IMR-90 (cell line): ENCODE measurements around the gene TMC4. TPM values are rescaled to one million over a fixed set of nuclear protein-coding genes. Genes with fewer than 3 reads are reported as not detected.

Experiments
- ATAC-seq: fragments of 200-7000 bp; cut with Tn5 transposase; 2 replicates; pipeline ENCODE4 v1.9.1; 2020; ENCODE audit warnings: low read depth, mild to moderate bottlenecking, moderate library complexity
- BruUV-seq: library from RNA; stranded (reverse); fragments of 400-500 nt; replicated peaks from 2 replicates; lab custom pipeline; 2021; lab: Mats Ljungman, UMichigan
- CTCF ChIA-PET: fragments of 300-600 bp; formaldehyde crosslinking; extraction: SDS; loops from one replicate; lab custom pipeline; 2021; ENCODE audit warnings: antibody characterized with exemption; lab: Yijun Ruan, JAX
- POLR2A ChIA-PET: fragments of 300-600 bp; sonication (Branson Sonifier 250); formaldehyde crosslinking; loops from one replicate; lab custom pipeline; 2022; ENCODE audit warnings: antibody characterized with exemption; ENCODE audit not compliant: unreplicated experiment; lab: Charles Lee
- DNase-seq: peaks from one replicate; pipeline ENCODE4 v3.0.0; 2013
- H2AFZ ChIP-seq: replicated peaks from 2 replicates; pipeline ENCODE3; 2013; ENCODE audit warnings: low read length, mild to moderate bottlenecking; ENCODE audit not compliant: poor library complexity
- H2AK5ac ChIP-seq: 2 replicates; pipeline ENCODE4 v1.6.1; 2013; ENCODE audit warnings: low read depth, low read length, inconsistent platforms
- H2AK9ac ChIP-seq: replicated peaks from 2 replicates; pipeline ENCODE3; 2013; ENCODE audit warnings: mild to moderate bottlenecking, low read depth, low read length, moderate library complexity; ENCODE audit not compliant: poor library complexity
- H2BK120ac ChIP-seq: 2 replicates; pipeline ENCODE4 v1.6.1; 2013; ENCODE audit warnings: low read depth, low read length, inconsistent platforms
- H2BK15ac ChIP-seq: 3 replicates; pipeline ENCODE4 v1.6.1; 2013; ENCODE audit warnings: low read depth, low read length, inconsistent platforms
- H2BK20ac ChIP-seq: 2 replicates; pipeline ENCODE4 v1.6.1; 2013; ENCODE audit warnings: low read depth, mild to moderate bottlenecking, inconsistent platforms, low read length, moderate library complexity
- H2BK5ac ChIP-seq: 2 replicates; pipeline ENCODE4 v1.6.1; 2013; ENCODE audit warnings: mild to moderate bottlenecking, low read depth, low read length, inconsistent platforms; ENCODE audit not compliant: poor library complexity, severe bottlenecking
- H3K14ac ChIP-seq: replicated peaks from 2 replicates; pipeline ENCODE4 v1.6.1; 2013; ENCODE audit warnings: low read depth, low read length, inconsistent platforms
- H3K18ac ChIP-seq: 2 replicates; pipeline ENCODE4 v1.6.1; 2013; ENCODE audit warnings: low read depth, low read length, control low read depth
- H3K23ac ChIP-seq: 2 replicates; pipeline ENCODE4 v1.6.1; 2013; ENCODE audit warnings: low read depth, low read length, inconsistent platforms
- H3K27ac ChIP-seq: 2 replicates; pipeline ENCODE4 v1.5.1; 2013; ENCODE audit warnings: mild to moderate bottlenecking, control low read depth, low read length; ENCODE audit not compliant: insufficient read depth
- H3K27me3 ChIP-seq: 2 replicates; pipeline ENCODE4 v1.6.1; 2013; ENCODE audit warnings: low read length; ENCODE audit not compliant: control insufficient read depth, insufficient read depth
- H3K36me3 ChIP-seq: 2 replicates; pipeline ENCODE4 v1.6.1; 2013; ENCODE audit warnings: low read length, mixed read lengths; ENCODE audit not compliant: control insufficient read depth, insufficient read depth
- H3K4ac ChIP-seq: 2 replicates; pipeline ENCODE4 v1.6.1; 2013; ENCODE audit warnings: low read depth, low read length, inconsistent platforms
- H3K4me1 ChIP-seq: 2 replicates; pipeline ENCODE4 v1.6.1; 2013; ENCODE audit warnings: low read length, mixed read lengths; ENCODE audit not compliant: control insufficient read depth, insufficient read depth
- H3K4me2 ChIP-seq: 2 replicates; pipeline ENCODE4 v1.6.1; 2013; ENCODE audit warnings: low read depth, mild to moderate bottlenecking, control low read depth, low read length, moderate library complexity
- H3K4me3 ChIP-seq: 2 replicates; pipeline ENCODE4 v1.5.1; 2013; ENCODE audit warnings: low read depth, mild to moderate bottlenecking, control low read depth, low read length, moderate library complexity; ENCODE audit not compliant: insufficient read depth
- H3K56ac ChIP-seq: 2 replicates; pipeline ENCODE4 v1.6.1; 2013; ENCODE audit warnings: low read length, inconsistent platforms; ENCODE audit not compliant: insufficient read depth; ENCODE audit errors: extremely low read depth
- H3K79me1 ChIP-seq, 2 experiments: 2 replicates each; pipeline ENCODE4 v1.6.1; 2013; ENCODE audit warnings: low read length in 2 of 2, inconsistent platforms in 1 of 2, low read depth in 1 of 2
- H3K9ac ChIP-seq: 2 replicates; pipeline ENCODE4 v1.6.1; 2013; ENCODE audit warnings: low read depth, low read length, control low read depth
- H3K9me1 ChIP-seq: 2 replicates; pipeline ENCODE4 v1.6.1; 2013; ENCODE audit warnings: low read length, inconsistent platforms; ENCODE audit not compliant: insufficient read depth
- H3K9me3 ChIP-seq: 2 replicates; pipeline ENCODE4 v1.6.1; 2013; ENCODE audit warnings: low read length; ENCODE audit not compliant: control insufficient read depth, insufficient read depth
- H4K20me1 ChIP-seq: 2 replicates; pipeline ENCODE4 v1.6.1; 2013; ENCODE audit warnings: low read length, inconsistent platforms; ENCODE audit not compliant: insufficient read depth
- H4K5ac ChIP-seq: 2 replicates; pipeline ENCODE4 v1.6.1; 2013; ENCODE audit warnings: mild to moderate bottlenecking, low read depth, low read length, control low read depth
- H4K8ac ChIP-seq, 2 experiments: 2 replicates each; pipeline ENCODE4 v1.6.1; 2013; ENCODE audit warnings: low read depth in 2 of 2, low read length in 2 of 2, control low read depth in 1 of 2, inconsistent platforms in 1 of 2
- H4K91ac ChIP-seq: 2 replicates; pipeline ENCODE4 v1.6.1; 2013; ENCODE audit warnings: low read depth, low read length, inconsistent platforms; ENCODE audit not compliant: insufficient read depth
- MAFK ChIP-seq: IDR thresholded peaks from 2 replicates; pipeline ENCODE4 v1.6.1; 2012; ENCODE audit warnings: low read depth, low read length, improper control_type of control experiment
- MXI1 ChIP-seq: IDR thresholded peaks from 2 replicates; pipeline ENCODE4 v1.6.1; 2012; ENCODE audit warnings: low read depth, mild to moderate bottlenecking, low read length, moderate library complexity, borderline replicate concordance
- NFE2L2 ChIP-seq: fragments of 150-350 bp; IDR thresholded peaks from 2 replicates; pipeline ENCODE4 v1.6.1; 2016; ENCODE audit warnings: low read depth, mild to moderate bottlenecking, low read length
- POLR2A ChIP-seq: IDR thresholded peaks from 2 replicates; pipeline ENCODE4 v1.6.1; 2012; ENCODE audit warnings: mild to moderate bottlenecking, low read depth, low read length
- USF2 ChIP-seq: fragments of 150-350 bp; IDR thresholded peaks from 2 replicates; pipeline ENCODE4 v1.6.1; 2017; ENCODE audit warnings: mild to moderate bottlenecking, antibody characterized with exemption, low read length, low read depth
- WGBS, 2 experiments: methylation state at CpG; one replicate each; pipeline versions ENCODE4 v1.1.5 to v1.1.7; 2013; ENCODE audit warnings: missing lambda C conversion rate in 2 of 2; ENCODE audit not compliant: insufficient read length in 1 of 2; ENCODE audit errors: extremely low coverage in 2 of 2; 5-methylcytosine and 5-hydroxymethylcytosine counted together
- dilution Hi-C: fragments of 300-500 bp; cut with HindIII; formaldehyde crosslinking; loops from one replicate; pipeline ENCODE4 v1.14.3; 2018; ENCODE audit warnings: low sequenced_read_pairs; ENCODE audit not compliant: unreplicated experiment
- in situ Hi-C: fragments of 300-500 bp; cut with MboI; formaldehyde crosslinking; loops from 3 replicates; pipeline ENCODE4 v1.14.3; 2019; ENCODE audit warnings: low sequenced_read_pairs, inconsistent platforms, mixed read lengths
- intact Hi-C: fragments of 100-400 bp; cut with micrococcal nuclease; formaldehyde crosslinking; loops from 2 replicates; pipeline ENCODE4 v1.10.0; 2022
- polyA plus RNA-seq, 3 experiments: library from polyadenylated mRNA; depleted of rRNA; stranded (reverse); fragments of >200 nt; gene quantifications; 2 replicates each; pipeline ENCODE4 v1.2.3, GENCODE V29; 2012; ENCODE audit warnings: low replicate concordance in 1 of 3
- total RNA-seq: library from RNA; depleted of rRNA; stranded (reverse); fragments of >200 nt; gene quantifications from 2 replicates; pipeline ENCODE4 v1.2.3, GENCODE V29; 2012

The TMC4 gene
- total and polyA plus RNA-seq, 2 of the 4 experiments (the other 2 are of a cell fraction) = 0.72 to 1.1 TPM

GRCh38 chr19:54156953-54157352 is 16.0 kb downstream of the TMC4 start:
- Histone ChIP-seq H3K4me2 (no peak overlapping the region), H3K4me3 (no peak overlapping the region), H2BK20ac (no peak overlapping the region), H3K36me3 (peaks cover 47% of the 10 kb centered on the region), H3K14ac (no peak overlapping the region), H3K18ac (no peak overlapping the region), H3K9me3 (no peaks in the 10 kb centered on the region), H3K4me1 (peaks cover 11% of the 10 kb centered on the region), H2BK15ac (no peak overlapping the region), H2BK5ac (no peak overlapping the region), H2AK9ac (no peak overlapping the region), H3K9ac (no peak overlapping the region), H4K8ac (no peak overlapping the region), H2AK5ac (no peak overlapping the region), H3K9me1 (no peaks in the 10 kb centered on the region; the same call in 1 of the 2 replicates), H4K20me1 (peaks cover 7% of the 10 kb centered on the region; the same call in 1 of the 2 replicates), H4K91ac (no peak overlapping the region), H3K27me3 (no peaks in the 10 kb centered on the region), H3K23ac (no peak overlapping the region), H2BK120ac (no peak overlapping the region), H3K56ac (no peak overlapping the region), H3K79me1 (peaks cover 10 to 38% of the 10 kb centered on the region in 2 experiments; a peak in 3 of 4 replicates), H3K4ac (no peak overlapping the region), H2AFZ (no peak overlapping the region), H4K5ac (no peak overlapping the region), H3K27ac (no peak overlapping the region)
- POLR2A ChIA-PET = no interaction called here
- in situ Hi-C loops (no loop called here), intact Hi-C loops (loop anchor here (5.0 kb wide), 1 partner anchor 1125 kb away; the partner anchor contains the start of genes BRSK1 and HSPBP1), dilution Hi-C loops (no loop called here)
- ATAC-seq (no peak), DNase-seq (no peak)
- CTCF ChIA-PET = no interaction called here
- BruUV-seq = no TSS peak
- TF ChIP-seq USF2 (no peak), NFE2L2 (no peak), MXI1 (no peak), MAFK (no peak), POLR2A (0 out of 2 replicates have a peak, but pooled peaks have one; percentile 20)
- no CpG with 5 or more reads among the region's 3 CpGs for WGBS, 2 experiments
